ENCODE results near the gene ABCC12.

ABCC12 gene

GRCh38 chr16:48131201-48131935, 24.4 kb downstream of the ABCC12 start:
- DNase-seq: no peak

DNA sequence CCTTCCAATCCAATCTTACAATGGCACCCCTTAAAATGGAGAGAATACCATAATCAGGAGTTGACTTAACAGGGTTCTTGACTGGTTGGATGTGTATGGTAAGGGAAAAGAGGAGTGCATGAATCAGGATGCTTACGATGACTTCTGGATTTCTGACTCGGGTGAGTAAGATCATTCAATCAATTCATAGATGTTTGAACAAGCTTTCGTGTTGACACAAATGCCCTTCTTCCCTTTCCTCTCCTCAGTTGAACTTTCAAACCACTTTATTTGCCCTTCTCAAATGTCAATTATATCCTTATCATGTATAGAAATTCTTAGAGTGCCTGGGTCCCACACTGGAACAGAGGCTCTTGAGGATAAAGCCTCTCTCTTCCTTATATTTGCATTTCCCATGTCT, 25.9 kb downstream of the ABCC12 start:
- DNase-seq: no peak

- DNase-seq: no peak
These were observed 27.0 kb downstream of the ABCC12 start for GRCh38 chr16:48128769-48129168.

GRCh38 chr16:48126801-48127644, 28.8 kb downstream of the ABCC12 start:
- no peak for DNase-seq

DNA sequence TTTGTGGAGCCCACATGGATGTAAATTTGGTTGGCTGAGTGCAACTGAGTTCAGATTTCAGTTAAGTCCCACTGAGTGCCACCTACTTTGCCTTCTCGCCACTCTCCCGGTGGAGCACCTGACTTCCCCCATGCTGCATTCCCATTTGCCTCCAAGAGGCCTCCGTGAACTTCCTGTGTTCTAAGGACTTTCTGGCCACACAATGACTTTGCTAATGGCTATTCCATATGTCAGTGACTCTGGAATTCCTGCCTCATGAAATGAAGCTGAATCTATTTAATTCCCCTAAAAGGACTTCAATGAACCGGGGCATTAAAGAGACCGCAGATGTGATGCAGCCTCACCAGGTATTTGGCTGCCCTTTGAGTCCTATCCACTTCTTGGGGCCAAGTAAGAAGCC, 29.9 kb downstream of the ABCC12 start:
- no peak for DNase-seq

GRCh38 chr16:48124266-48124665, 31.5 kb downstream of the ABCC12 start:
- no peak for DNase-seq

DNA sequence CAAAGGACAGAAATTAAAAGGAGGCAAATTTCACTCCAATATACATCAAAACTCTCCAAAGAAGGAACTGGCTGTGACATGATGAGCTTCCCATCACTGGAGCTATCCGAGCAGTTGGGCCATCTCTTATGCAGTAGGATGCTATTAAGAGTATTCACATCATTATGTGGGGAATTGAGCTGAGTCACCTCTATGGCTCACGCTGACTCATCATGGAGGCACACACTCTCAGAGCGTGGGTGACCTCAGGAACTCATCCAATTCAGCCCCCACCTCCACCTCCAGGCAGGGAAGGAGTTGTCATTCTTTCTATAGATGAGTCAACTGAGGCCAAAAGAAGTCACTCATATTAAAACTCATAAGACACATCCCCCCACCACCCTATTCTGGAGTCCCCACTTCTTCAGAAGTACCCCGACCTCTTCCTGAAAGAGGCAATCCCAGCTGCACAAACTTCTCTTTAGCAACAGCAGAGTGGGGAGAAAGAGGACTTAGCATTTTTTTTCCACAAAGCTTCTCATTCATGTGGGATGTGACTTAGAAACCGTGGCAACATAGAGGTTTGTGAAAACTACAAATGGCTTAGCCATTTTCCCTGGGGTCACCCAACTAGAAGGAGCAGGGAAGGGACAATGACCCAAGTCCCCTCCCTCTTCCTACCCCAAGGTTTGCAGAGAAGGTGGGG, 32.5 kb downstream of the ABCC12 start:
- DNase-seq: no peak

DNA sequence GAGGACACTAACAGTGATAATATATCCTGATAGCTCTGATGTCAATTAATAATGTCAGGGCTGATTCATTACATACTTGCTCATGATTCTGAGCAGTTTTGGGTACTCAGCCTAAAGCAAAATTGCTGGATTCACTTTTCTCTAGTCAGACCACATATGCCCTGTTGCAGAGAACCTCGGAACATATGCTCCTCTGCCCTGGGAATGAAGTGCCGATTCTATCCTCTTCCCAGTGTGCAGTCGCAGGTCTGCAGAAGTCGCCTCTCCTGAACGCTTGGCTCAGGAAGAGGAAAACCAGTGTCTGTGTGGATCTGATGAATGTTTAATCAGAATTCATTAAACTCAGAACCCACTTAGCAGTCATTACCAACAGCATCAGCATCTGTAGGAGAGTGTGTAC, 34.5 kb downstream of the ABCC12 start:
- DNase-seq: no peak

DNA sequence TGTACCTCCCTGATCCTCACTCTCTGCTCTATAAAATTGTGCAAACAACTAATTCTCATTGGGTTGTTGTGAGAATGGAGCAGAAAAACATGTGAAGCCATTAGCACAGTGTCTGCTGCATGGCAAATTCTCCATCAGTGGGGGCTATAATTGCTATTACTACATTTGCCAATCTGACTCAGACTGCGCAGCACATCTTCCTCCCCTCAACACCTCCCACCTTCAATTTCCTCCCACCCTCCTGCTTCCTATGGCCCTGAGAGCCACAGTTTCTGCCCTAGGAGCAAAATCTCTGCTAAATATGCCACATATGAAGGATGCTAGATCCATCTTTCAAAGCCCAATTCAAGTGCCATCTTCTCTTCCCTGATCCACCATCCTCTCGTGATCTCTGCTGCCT, 37.0 kb downstream of the ABCC12 start:
- DNase-seq: no peak

GRCh38 chr16:48117217-48118105, 38.3 kb downstream of the ABCC12 start:
- DNase-seq: peak; percentile 3

GRCh38 chr16:48115299-48115698, 40.5 kb downstream of the ABCC12 start:
- DNase-seq: no peak

GRCh38 chr16:48114410-48114809, 41.4 kb downstream of the ABCC12 start:
- no peak for DNase-seq

GRCh38 chr16:48113471-48113870, 42.3 kb downstream of the ABCC12 start:
- no peak for DNase-seq

- no peak for DNase-seq
These were observed 42.8 kb downstream of the ABCC12 start for GRCh38 chr16:48113001-48113400.

- no peak for DNase-seq
These were observed 43.2 kb downstream of the ABCC12 start for GRCh38 chr16:48112600-48112999.

DNA sequence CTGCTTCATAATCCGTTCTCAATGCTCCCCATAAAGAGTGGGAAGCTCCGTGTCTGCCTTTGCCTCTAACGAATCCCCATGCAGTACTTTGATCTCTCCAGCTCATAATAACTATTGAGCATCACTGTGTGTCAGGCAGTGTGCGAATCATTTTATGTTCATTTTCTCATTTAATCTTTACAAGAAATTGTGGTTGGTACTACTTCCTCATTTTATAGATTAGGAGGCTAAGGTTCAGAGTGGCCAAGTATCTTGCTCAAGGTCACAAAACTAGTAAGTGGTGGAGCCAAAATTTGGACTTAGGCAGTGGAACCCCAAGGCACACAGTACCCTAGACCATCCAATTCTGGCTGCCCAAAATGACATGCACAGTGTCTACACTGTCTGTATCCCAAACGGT, 44.8 kb downstream of the ABCC12 start:
- no peak for DNase-seq

GRCh38 chr16:48110000-48110399, 45.8 kb downstream of the ABCC12 start:
- DNase-seq: no peak

- no peak for DNase-seq
These were observed 46.3 kb downstream of the ABCC12 start for GRCh38 chr16:48109475-48109874.

- no peak for DNase-seq
These were observed 49.3 kb downstream of the ABCC12 start for GRCh38 chr16:48106446-48106845.

All from activated effector memory CD4-positive, alpha-beta T cell treated with Interleukin-2 at 50 U/mL for 16 hours (primary cell).